A673 (cell line): ENCODE data around the gene ATG7.
"Not testable (repeated sequence)": the region's sequence is repeated elsewhere in the genome, so short reads cannot be mapped to it uniquely, and the experiment has no call there.

Experiments used
- CTCF ChIP-seq: fragments of 300-800, 200-600 bp; sonication (generic); conservative IDR thresholded peaks from 2 replicates; pipeline ENCODE4 v1.5.1; 2017; ENCODE audit warnings: low read depth, mild to moderate bottlenecking, antibody characterized with exemption, low read length, moderate library complexity, mixed read lengths
- EZH2 ChIP-seq: fragments of 200-600 bp; sonication (generic); IDR thresholded peaks from 2 replicates; pipeline ENCODE4 v1.6.1; 2017; ENCODE audit warnings: borderline replicate concordance, low read depth, mild to moderate bottlenecking, mixed read lengths, antibody characterized with exemption, low read length; ENCODE audit not compliant: poor library complexity, severe bottlenecking

GRCh38 chr3:11502413-11502812, 230.2 kb downstream of the ATG7 start:
- TF ChIP-seq CTCF, EZH2: not testable (repeated sequence)
